Measurements from ENCODE around the gene DHX57.
A peak's percentile ranks its signal among the peaks of the same experiment; 100 is the strongest.
"Not testable (repeated sequence)": the region's sequence is repeated elsewhere in the genome, so short reads cannot be mapped to it uniquely, and the experiment has no call there.

Gene DHX57

GRCh38 chr2:38794235-38794946, 81.3 kb downstream of the DHX57 start:
- no peak for DNase-seq

DNA sequence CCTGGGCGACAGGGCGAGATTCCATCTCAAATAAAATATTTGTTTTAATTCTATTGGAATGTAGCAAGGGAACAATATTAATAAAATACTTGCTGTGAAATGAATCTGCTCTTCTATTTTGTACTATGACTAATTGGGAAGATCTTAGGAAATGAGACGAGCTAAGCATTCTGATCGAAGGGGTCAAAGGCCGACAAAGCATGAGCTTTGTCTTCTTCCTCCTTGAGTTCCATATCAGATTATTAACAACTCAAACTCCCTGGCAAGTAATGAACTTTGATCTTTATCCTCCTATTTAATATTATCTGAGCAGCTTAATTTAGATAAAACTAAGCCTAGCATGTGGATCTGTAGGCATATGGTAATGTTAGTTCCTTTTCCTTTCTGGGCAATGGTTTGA, 82.2 kb downstream of the DHX57 start:
- DNase-seq: no peak

DNA sequence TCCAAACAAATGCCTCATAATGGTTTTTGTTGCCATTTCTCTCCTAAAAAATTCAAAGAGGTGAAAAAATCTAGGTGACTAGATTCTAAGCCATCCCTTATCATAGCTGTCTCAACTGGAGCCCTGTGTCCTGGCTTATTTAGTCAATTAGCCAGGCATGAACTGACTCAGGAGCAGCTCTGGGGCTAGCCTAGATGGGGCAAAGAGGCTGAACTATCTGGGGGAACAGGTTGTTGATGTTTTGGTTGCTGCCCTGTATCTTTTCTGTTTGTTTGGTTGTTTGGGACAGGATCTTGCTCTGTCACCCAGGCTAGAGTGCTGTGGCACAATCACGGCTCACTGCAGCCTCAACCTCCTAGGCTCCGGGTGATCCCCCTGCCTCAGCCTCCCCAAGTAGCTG, 83.0 kb downstream of the DHX57 start:
- no peak for DNase-seq

GRCh38 chr2:38792321-38792720, 83.4 kb downstream of the DHX57 start:
- DNase-seq: not testable (repeated sequence)

- no peak for DNase-seq
These were observed 84.0 kb downstream of the DHX57 start for GRCh38 chr2:38791744-38792143.

DNA sequence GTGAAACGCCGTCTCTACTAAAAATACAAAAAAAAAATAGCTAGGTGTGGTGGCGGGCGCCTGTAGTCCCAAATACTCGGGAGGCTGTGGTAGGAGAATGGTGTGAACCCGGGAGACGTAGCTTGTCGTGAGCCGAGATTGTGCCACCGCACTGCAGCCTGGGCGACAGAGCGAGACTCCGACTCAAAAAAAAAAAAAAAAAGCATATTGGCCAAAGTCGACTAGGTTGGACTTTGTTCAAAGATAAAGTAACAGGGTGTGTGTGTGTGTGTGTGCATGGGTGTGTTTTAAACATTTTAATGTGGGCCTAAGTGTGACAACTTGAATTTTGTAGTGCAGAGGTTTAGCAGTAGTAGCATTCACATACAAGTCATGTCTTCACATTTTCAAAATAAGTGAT, 86.0 kb downstream of the DHX57 start:
- DNase-seq: no peak

GRCh38 chr2:38788306-38788705, 87.4 kb downstream of the DHX57 start:
- DNase-seq: no peak

DNA sequence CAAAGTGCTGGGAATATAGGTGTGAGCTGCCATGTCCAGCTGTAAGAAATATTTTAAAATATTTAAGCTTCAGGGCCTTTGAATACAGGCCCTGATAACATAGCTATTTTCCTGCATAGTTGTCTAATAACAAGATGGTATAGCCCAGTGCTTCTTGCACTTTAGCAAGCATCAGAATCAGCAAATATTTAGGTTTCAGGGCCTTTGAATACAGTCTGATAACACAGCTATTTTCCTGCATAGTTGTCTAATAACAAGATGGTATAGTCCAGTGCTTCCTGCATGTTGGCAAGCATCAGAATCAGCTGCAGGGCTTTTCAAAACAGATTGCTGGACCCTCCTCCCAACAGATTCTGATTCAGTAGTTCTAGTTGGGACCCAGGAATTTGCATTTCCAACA, 92.1 kb downstream of the DHX57 start:
- no peak for DNase-seq

- no peak for DNase-seq
These were observed 97.0 kb downstream of the DHX57 start for GRCh38 chr2:38778687-38779082.

- no peak for DNase-seq
These were observed 99.2 kb downstream of the DHX57 start for GRCh38 chr2:38776531-38776930.

- DNase-seq: no peak
These were observed 99.9 kb downstream of the DHX57 start for GRCh38 chr2:38775921-38776225.

GRCh38 chr2:38775097-38775920, 100.4 kb downstream of the DHX57 start:
- no peak for DNase-seq

DNA sequence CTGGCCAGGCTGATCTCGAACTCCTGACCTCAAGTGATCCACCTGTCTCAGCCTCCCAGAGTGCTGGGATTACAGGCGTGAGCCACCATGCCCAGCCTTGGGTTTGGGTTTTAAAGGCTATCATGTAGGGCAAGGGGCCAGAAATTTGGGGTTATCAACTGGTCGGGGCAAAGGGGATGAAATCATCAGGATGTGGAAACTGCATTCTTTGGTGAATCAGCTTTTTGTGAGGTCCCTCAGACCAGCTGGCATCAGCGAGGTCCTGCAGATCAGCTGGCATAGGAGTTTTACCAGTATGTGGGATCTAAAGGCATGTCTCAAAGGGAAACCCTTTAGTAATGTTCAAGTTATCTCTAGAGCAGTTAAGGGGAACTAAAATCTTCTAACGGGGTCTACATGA, 104.1 kb downstream of the DHX57 start:
- no peak for DNase-seq

- no peak for DNase-seq
These were observed 110.2 kb downstream of the DHX57 start for GRCh38 chr2:38765551-38765950.

GRCh38 chr2:38765149-38765548, 110.6 kb downstream of the DHX57 start:
- DNase-seq: no peak

- DNase-seq: no peak
These were observed 112.0 kb downstream of the DHX57 start for GRCh38 chr2:38763728-38764127.

- DNase-seq: no peak
These were observed 112.5 kb downstream of the DHX57 start for GRCh38 chr2:38763228-38763627.

- not testable (repeated sequence) for DNase-seq
These were observed 119.8 kb downstream of the DHX57 start for GRCh38 chr2:38755891-38756290.

DNA sequence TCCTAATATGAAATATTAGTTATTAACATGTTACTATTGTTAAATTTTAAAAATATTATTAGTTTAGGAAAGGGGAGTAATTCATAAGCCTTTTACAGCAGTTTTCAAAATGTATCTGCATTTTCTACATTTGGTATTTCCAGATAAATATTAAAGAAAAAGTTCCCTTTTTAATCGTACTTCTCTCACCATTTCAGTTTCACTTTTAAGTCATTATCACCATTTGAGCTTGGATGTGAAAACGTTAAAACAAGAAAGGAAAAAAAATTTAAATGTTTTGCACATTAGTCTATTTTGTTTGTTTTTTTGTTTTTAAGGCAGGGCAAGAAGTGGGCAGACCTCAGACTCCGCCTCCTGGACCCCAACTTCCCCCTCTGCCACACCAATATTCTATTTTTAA, 121.2 kb downstream of the DHX57 start:
- no peak for DNase-seq

DNA sequence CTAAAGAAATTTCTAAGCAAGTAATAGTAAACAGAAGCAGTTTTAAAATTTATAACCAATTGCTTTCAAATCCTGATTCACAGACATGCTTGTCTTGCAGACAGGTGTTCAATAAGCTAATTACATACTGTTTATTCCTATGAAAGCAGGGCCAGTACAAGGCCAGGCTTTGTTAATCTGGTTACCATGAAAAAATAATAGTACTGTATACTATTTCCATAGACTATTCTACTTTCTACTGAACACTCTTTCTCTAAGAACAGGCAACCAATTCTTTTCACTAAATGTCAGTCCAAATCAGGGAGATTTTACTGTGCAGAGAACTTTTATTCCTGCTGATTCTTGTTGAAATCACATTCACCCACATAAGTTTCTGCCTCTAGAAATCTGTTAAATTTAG, 121.7 kb downstream of the DHX57 start:
- DNase-seq: no peak

- no peak for DNase-seq
These were observed 123.9 kb downstream of the DHX57 start for GRCh38 chr2:38751596-38752410.

DNA sequence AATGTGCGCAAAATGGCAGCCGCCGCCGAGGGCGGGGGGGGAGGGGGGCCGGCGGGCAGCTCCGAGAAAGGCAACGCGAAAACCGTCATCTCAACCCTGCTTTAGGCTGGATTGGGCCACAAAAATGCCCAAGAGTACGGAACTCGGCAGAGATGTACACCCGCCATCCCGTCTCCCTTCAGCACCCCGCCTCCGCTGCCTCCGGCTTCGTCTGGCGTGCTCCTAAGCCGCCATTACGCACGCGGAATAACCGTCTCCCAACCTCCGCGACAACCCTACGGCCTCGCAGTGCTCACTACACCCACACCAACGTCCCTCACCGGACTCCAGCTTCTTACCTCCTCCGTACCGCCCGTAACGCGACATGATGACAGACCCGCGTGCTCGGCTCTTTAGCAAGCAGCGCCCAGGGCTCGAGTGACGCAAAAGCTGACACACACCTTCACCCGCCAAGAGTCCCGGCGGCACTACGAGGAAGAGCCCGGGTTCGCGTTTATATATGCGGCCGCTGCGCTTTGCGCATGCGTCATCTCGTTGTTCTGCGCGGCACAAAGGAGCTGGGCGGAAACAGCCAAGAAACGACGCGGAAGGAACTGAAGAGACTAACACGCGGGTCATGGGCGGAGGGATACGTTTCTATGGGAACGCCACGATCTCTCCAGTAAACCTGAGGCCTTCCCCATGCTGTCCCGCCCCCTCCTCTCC, 124.7 kb downstream of the DHX57 start, which contains the start of gene SRSF7:
SRSF7 (minus strand) TSS at position 471 of the 705 bp plus-strand sequence; CDS start at position 366, 105 bp downstream.
- DNase-seq: peak; percentile 95 to 97

Data from activated CD4-positive, alpha-beta T cell treated with anti-CD3 and anti-CD28 coated beads, Interleukin-2, amount 50 U/mL, for 48 hours (primary cell).